Endothelial cell of umbilical vein (primary cell): ENCODE results near the gene LPAR1. TPM values are rescaled to one million over a fixed set of nuclear protein-coding genes. Genes with fewer than 3 reads are reported as not detected.

ENCODE experiments used
- BruUV-seq: library from RNA; stranded (reverse); fragments of 400-500 nt; replicated peaks from 2 replicates; lab custom pipeline; 2021; lab: Mats Ljungman, UMichigan
- CTCF ChIA-PET: fragments of 300-600, 350-600 bp; sonication (Branson Sonifier 250); formaldehyde crosslinking; loops from one replicate; lab custom pipeline; 2021; ENCODE audit warnings: antibody characterized with exemption, inconsistent platforms; lab: Charles Lee
- POLR2A ChIA-PET: fragments of 300-600, 350-600 bp; sonication (Branson Sonifier 250); formaldehyde crosslinking; loops from one replicate; lab custom pipeline; 2021; ENCODE audit warnings: antibody characterized with exemption, inconsistent platforms; lab: Charles Lee
- DNase-seq: peaks from one replicate; pipeline ENCODE4 v3.0.0-alpha.2; 2011; ENCODE audit warnings: low read depth, low spot score
- FAIRE-seq: peaks from 2 replicates; lab custom pipeline; 2011; peaks lifted over from hg19 to GRCh38; lab: Jason Lieb, UNC
- H2AFZ ChIP-seq: 2 replicates; pipeline ENCODE4 v1.6.0; 2012; ENCODE audit warnings: low read depth, low read length, control low read depth, inconsistent platforms
- H3K27ac ChIP-seq: 2 replicates; pipeline ENCODE4 v1.5.1; 2011; ENCODE audit warnings: low read depth, mild to moderate bottlenecking, control low read depth, low read length, moderate library complexity; ENCODE audit not compliant: insufficient read depth
- H3K27me3 ChIP-seq, 2 experiments: 2 replicates each; pipeline versions ENCODE4 v1.6.0 to v1.6.1; 2011; ENCODE audit warnings: low read length in 2 of 2, mixed read lengths in 1 of 2; ENCODE audit not compliant: control insufficient read depth in 2 of 2, insufficient read depth in 2 of 2
- H3K36me3 ChIP-seq, 2 experiments: 2 replicates in 1 of 2; 3 replicates in 1 of 2; pipeline ENCODE4 v1.5.1; 2011; ENCODE audit warnings: low read length in 2 of 2, mild to moderate bottlenecking in 1 of 2, moderate library complexity in 1 of 2; ENCODE audit not compliant: control insufficient read depth in 2 of 2, insufficient read depth in 2 of 2; ENCODE audit errors: extremely low read depth in 1 of 2
- H3K4me1 ChIP-seq: 3 replicates; pipeline ENCODE4 v1.5.1; 2011; ENCODE audit warnings: mild to moderate bottlenecking, low read length; ENCODE audit not compliant: control insufficient read depth, insufficient read depth; ENCODE audit errors: extremely low read depth
- H3K4me2 ChIP-seq: 2 replicates; pipeline ENCODE4 v1.6.1; 2011; ENCODE audit warnings: low read length, control low read depth, mixed read lengths; ENCODE audit not compliant: insufficient read depth
- H3K4me3 ChIP-seq, 3 experiments: fragments of 200-600 bp in 1 of 3; sonication (generic), shearing (Covaris generic) in 1 of 3; replicated peaks in 1 of 3; 2 replicates each; pipeline ENCODE4 v1.5.1; 2011 to 2016; ENCODE audit warnings: control low read depth in 3 of 3, low read length in 3 of 3, mild to moderate bottlenecking in 2 of 3, inconsistent platforms in 1 of 3, low read depth in 1 of 3, moderate library complexity in 1 of 3; ENCODE audit not compliant: insufficient read depth in 1 of 3
- H3K79me2 ChIP-seq: 2 replicates; pipeline ENCODE4 v1.6.0; 2012; ENCODE audit warnings: low read length, inconsistent platforms; ENCODE audit not compliant: control insufficient read depth, insufficient read depth
- H3K9ac ChIP-seq: replicated peaks from 2 replicates; pipeline ENCODE3; 2011; ENCODE audit warnings: low read length, control low read depth; ENCODE audit not compliant: insufficient read depth; ENCODE audit errors: extremely low read depth
- H3K9me1 ChIP-seq: replicated peaks from 3 replicates; pipeline ENCODE4 v1.6.0; 2011; ENCODE audit warnings: mild to moderate bottlenecking, low read length; ENCODE audit not compliant: control insufficient read depth, insufficient read depth; ENCODE audit errors: extremely low read depth
- H3K9me3 ChIP-seq: replicated peaks from 2 replicates; pipeline ENCODE4 v1.5.1; 2012; ENCODE audit warnings: low read length, inconsistent platforms; ENCODE audit not compliant: control insufficient read depth, insufficient read depth
- H4K20me1 ChIP-seq: replicated peaks from 2 replicates; pipeline ENCODE3; 2011; ENCODE audit warnings: mild to moderate bottlenecking, low read length; ENCODE audit not compliant: control insufficient read depth, insufficient read depth; ENCODE audit errors: extremely low read depth
- CTCF ChIP-seq, 2 donors: IDR thresholded peaks; 1 replicate in 1 of 2; 2 replicates in 1 of 2; pipeline ENCODE4 v1.5.1; 2011; ENCODE audit warnings: low read length in 2 of 2, mild to moderate bottlenecking in 2 of 2, moderate library complexity in 2 of 2, control low read depth in 1 of 2, inconsistent platforms in 1 of 2, low read depth in 1 of 2; ENCODE audit not compliant: insufficient read depth in 1 of 2; ENCODE audit errors: extremely low read depth in 1 of 2
- EZH2 ChIP-seq: IDR thresholded peaks from 2 replicates; pipeline ENCODE4 v1.6.1; 2012; ENCODE audit warnings: borderline replicate concordance, low read depth, mild to moderate bottlenecking, moderate library complexity, low read length, inconsistent platforms; ENCODE audit not compliant: severe bottlenecking
- FOS ChIP-seq: IDR thresholded peaks from 2 replicates; pipeline ENCODE4 v1.6.1; 2011; ENCODE audit warnings: mild to moderate bottlenecking, low read length, moderate library complexity, borderline replicate concordance; ENCODE audit not compliant: insufficient read depth
- GATA2 ChIP-seq: IDR thresholded peaks from 2 replicates; pipeline ENCODE4 v1.7.0; 2011; ENCODE audit warnings: low read depth, mild to moderate bottlenecking, moderate library complexity, mixed read lengths, low read length; ENCODE audit not compliant: insufficient read length, insufficient read depth
- JUN ChIP-seq: IDR thresholded peaks from 2 replicates; pipeline ENCODE4 v1.6.1; 2011; ENCODE audit warnings: borderline replicate concordance, low read depth; ENCODE audit not compliant: insufficient read length, insufficient read depth
- MYC ChIP-seq: IDR thresholded peaks from one replicate; pipeline ENCODE4 v1.6.1; 2011; ENCODE audit warnings: mild to moderate bottlenecking, low read depth, low read length
- POLR2A ChIP-seq: IDR thresholded peaks from 2 replicates; pipeline ENCODE4 v1.6.1; 2012; ENCODE audit warnings: low read depth, mild to moderate bottlenecking, control low read depth, low read length
- POLR2AphosphoS5 ChIP-seq: IDR thresholded peaks from 2 replicates; pipeline ENCODE4 v1.6.1; 2012; ENCODE audit warnings: low read depth, mild to moderate bottlenecking, control low read depth, low read length, moderate library complexity; ENCODE audit not compliant: insufficient read depth
- dilution Hi-C: fragments of 300-500 bp; cut with MboI; formaldehyde crosslinking; loops from one replicate; pipeline ENCODE4 v1.15.0; 2019; ENCODE audit warnings: low sequenced_read_pairs; ENCODE audit not compliant: extremely low pct_ligation_motif_present
- intact Hi-C: fragments of 100-400 bp; cut with micrococcal nuclease; formaldehyde crosslinking; loops from one replicate; pipeline ENCODE4 v1.10.0; 2022
- polyA plus RNA-seq, 4 experiments: library from polyadenylated mRNA; depleted of rRNA in 3 of 4; stranded (reverse) in 3 of 4; unstranded in 1 of 4; fragments of >200 nt; gene quantifications; 2 replicates each; pipeline versions ENCODE4 v1.2.1 to v1.2.3, GENCODE V29; 2011 to 2012; ENCODE audit warnings: missing spikeins in 1 of 4
- total RNA-seq: library from RNA; stranded (reverse); gene quantifications from 2 replicates; pipeline ENCODE4 v1.2.3, GENCODE V29; 2021
- TF ChIP-seq, protein P1 (sequence below): IDR thresholded peaks from 2 replicates; pipeline ENCODE4 v1.6.1; 2011; ENCODE audit not compliant: insufficient read depth, insufficient read length

LPAR1 gene
- total and polyA plus RNA-seq, 2 donors (not counting 3 experiments of a cell fraction or from before 2014, with no cell fraction given) = 0.88 to 3.0 TPM

GRCh38 chr9:110908894-110909293 lies 129.4 kb downstream of the LPAR1 start:
- dilution Hi-C loops = no loop called here

More at GRCh38 chr9:110908894-110909293, 129.4 kb downstream of the LPAR1 start:
- Histone ChIP-seq H3K4me1 (no peaks in the 10 kb centered on the region), H3K79me2 (no peaks in the 10 kb centered on the region), H3K27me3 (no peaks in the 10 kb centered on the region), H3K27ac (no peak overlapping the region), H3K36me3 (no peaks in the 10 kb centered on the region), H3K9me3 (no peaks in the 10 kb centered on the region), H4K20me1 (no peaks in the 10 kb centered on the region), H2AFZ (no peak overlapping the region), H3K4me3 (no peak overlapping the region), H3K9ac (no peak overlapping the region), H3K4me2 (no peak overlapping the region), H3K9me1 (no peaks in the 10 kb centered on the region)
- intact Hi-C loops = no loop called here
- TF ChIP-seq EZH2 (no peak), POLR2AphosphoS5 (no peak), CTCF (IDR thresholded peaks at IDR 0.05; ENCODE audit: extremely low read depth in 1 of 2, insufficient read depth in 1 of 2, low read depth in 1 of 2, low read length in 2 of 2) (no peak), GATA2 (no peak), POLR2A (no peak), JUN (no peak), FOS (no peak), MYC (no peak)
- TF ChIP-seq, protein P1, sequence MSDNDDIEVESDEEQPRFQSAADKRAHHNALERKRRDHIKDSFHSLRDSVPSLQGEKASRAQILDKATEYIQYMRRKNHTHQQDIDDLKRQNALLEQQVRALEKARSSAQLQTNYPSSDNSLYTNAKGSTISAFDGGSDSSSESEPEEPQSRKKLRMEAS = no peak
- BruUV-seq = no TSS peak
- no peak for FAIRE-seq
- no peak for DNase-seq
- ChIA-PET CTCF (no interaction called here), POLR2A (no interaction called here)
